GM08714 (cell line): Measurements from ENCODE around the gene CDK2.

Experiments used
- H3K4me3 ChIP-seq: fragments of 200-500 bp; sonication (Bioruptor generic); 2 replicates; pipeline ENCODE4 v1.5.1; 2014; ENCODE audit warnings: mild to moderate bottlenecking, low read length, inconsistent platforms
- ZNF274 ChIP-seq: IDR thresholded peaks from 2 replicates; pipeline ENCODE4 v1.6.1; 2012; ENCODE audit warnings: mild to moderate bottlenecking, low read depth, low read length

CDK2 gene

DNA sequence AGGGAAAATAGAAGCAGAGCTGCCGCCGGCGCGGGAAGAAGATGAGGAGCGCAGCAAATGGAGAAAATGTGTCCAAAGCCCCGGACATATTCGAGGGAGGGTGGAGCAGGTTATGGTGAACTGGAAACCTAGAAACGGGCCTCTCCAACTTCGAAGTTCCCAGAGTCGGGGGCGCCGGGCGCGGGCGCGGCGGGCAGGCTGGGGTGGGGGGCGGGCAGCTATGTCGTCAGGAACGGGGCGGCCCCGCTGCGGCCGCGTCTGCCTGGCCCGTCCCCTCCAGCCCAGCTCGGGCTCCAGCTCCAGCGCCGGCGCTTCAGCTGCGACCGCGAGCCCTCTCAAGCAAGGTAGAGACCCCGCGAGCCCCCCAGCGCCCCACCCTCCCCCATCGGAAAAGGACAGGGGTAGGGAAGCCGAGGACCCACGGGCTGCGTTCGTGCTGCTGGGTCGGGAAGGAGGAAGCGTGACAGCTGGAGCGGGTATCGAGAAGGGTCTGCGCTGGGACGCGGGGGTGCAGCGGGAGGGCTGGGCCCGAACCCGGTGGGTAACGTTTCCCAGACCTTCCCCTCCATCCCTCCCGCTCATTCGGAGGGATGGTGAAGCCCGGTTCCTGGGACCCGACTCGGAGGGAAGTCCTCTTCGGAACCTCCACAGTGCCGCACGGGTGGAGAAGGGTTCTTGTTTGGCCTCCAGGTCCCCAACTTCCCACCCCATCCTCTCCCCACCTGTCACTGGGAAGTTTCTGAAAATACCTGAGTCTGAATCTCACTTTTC is 34.7 kb upstream of the CDK2 start:
- H3K4me3 ChIP-seq, result peak overlapping the region; percentile 68
- no peak for TF ChIP-seq ZNF274

DNA sequence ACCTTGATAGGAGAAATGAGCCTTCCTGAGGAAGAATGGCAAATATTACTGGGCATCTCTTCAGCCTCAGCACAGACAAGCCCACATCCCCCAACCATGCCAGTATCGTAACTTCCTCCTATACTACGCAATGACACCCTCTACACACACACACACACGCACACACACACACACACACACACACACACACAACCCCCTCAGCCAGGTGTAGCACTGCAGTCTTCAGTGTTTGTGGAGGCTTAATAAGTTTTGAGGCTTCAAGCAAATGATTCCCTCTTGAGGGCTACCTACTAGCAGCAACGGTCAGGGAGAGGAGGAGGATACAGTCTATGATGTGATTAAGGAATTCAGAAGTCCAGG is 34.1 kb upstream of the CDK2 start:
- TF ChIP-seq ZNF274, result no peak
- H3K4me3 ChIP-seq, result peak overlapping the region; percentile 68

DNA sequence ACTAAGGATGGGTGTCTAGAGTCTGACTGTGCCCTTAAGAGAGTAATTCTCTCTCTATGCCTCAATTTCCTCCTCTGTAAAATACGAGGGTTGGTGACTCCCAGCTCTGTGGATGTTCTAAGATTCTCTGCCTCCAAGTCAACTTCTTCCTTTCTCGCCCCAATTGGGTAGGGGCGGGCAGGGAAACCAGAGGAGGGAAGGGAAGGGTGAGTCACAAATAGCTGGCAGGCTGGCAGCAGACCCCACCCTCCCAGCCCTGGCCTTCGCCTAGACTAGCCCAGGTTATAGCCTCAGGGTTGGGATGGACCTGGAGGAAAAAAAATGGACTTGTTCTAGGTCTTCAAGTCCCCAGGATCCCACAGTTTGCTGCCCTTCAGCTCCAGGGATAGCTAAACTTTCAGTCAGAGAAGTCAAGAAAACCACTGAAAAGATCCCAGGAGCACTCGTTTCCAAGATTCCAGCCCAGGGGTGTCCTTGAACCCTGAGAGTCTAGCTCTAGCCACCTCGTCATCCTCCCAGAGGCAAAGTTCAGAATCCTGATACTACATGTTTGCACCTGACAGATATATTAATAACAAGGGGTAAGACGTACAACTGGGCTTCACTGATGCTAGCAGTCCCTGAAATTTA is 33.3 kb upstream of the CDK2 start:
- no peak overlapping the region for H3K4me3 ChIP-seq
- TF ChIP-seq ZNF274, result no peak

DNA sequence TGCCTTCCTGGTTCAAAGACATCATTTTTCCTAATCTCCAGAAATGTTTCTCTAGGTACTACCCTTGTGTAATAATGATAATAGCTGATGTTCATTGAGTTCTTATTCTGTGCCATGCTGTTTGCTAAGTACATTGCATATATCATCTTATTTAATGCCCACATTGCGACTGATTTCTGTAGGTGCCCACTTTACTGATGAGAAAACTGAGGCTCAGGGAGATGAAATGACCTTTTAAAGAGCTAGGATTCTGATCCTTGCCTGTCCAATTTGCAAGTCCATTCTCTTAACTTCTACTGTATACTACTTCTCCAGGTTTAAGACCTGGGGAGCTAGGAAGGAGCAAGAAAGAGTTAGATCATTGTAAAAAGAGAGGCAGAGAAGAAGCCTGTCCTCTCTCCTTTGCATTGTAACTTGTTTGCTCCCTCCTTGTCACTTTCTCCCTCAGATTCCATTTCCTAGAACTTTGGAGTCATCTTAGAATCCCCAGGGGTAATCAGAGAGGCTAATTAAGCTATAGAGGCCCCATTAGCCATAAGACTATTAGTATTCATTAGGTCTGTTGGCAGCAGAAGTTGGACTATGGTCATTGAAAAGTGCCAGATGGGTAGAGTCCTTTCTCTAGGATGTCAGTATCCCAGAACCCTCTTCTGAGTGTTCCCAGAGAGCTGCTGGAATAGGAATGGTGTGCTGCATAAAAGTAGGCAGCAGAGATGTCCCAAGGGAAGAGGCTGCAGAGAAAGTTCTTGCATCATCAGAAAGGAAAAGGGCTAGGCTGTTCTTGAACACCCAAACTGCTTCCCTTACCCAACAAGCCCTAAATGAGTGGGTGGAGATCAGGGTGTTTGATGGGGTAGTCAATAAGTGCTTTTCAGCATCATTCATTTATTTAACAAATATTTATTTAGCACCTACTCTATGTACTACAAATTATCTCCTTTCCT is 32.6 kb upstream of the CDK2 start:
- no peak overlapping the region for H3K4me3 ChIP-seq
- no peak for TF ChIP-seq ZNF274

DNA sequence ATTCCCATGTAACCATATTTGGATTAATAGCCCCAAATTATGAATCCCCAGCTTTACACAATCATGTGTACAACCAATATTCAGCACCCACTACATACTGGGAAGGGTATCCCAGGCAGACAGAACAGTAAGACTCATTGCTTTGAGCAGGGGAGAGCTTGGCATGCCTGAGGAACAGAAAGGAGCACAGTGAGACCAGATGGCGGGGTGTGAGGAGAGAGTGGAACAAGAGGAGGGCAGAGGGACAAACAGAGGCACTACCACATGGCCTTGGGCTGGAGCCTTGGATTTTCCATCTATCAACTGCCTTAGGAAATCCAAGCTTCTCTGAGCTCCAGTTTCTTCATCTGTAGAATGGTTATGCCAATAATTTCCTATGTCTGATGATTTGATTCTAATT is 31.9 kb upstream of the CDK2 start:
- no peak overlapping the region for H3K4me3 ChIP-seq
- TF ChIP-seq ZNF274, result no peak

DNA sequence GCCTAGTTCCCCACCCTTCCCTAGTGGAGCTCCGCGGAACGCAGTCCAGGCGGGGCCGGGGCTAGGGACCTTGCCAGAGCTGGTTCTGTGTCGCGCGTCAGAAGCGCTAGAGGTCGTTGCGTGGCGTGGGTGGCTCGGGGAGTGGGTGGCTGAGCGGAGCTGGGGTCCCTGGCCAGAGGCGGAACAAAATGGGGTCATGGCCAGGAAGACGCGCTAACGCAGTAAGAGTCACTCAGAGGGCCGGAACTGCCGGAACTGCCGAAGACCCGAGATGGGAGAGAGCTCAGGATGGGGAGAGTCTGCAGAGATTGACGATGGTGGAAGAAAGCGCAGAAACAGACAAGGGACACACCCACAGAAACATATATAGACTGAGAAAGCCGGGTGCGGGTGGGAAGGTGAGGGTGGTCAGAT is 30.9 kb upstream of the CDK2 start:
- H3K4me3 ChIP-seq, result no peak overlapping the region
- no peak for TF ChIP-seq ZNF274

DNA sequence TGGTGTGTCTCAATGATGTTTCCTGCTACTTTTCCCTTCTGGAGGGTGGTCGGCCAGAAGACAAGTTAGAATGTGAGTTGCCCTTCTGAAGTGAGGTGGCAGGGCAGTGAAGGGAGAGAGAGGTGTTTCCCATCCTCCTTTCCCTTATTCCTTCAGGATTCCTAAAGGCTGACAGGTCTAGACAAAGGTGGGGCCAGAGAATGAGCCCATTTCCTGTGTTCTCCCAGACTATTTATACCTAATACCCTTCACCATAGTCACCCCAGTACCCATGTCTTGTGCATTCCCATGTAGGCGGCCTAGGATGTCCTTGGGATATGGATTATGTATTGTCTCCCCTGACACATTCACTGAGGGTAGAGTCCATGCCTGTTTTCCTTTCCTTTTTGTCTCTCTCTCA is 28.6 kb upstream of the CDK2 start:
- no peak overlapping the region for H3K4me3 ChIP-seq
- no peak for TF ChIP-seq ZNF274

DNA sequence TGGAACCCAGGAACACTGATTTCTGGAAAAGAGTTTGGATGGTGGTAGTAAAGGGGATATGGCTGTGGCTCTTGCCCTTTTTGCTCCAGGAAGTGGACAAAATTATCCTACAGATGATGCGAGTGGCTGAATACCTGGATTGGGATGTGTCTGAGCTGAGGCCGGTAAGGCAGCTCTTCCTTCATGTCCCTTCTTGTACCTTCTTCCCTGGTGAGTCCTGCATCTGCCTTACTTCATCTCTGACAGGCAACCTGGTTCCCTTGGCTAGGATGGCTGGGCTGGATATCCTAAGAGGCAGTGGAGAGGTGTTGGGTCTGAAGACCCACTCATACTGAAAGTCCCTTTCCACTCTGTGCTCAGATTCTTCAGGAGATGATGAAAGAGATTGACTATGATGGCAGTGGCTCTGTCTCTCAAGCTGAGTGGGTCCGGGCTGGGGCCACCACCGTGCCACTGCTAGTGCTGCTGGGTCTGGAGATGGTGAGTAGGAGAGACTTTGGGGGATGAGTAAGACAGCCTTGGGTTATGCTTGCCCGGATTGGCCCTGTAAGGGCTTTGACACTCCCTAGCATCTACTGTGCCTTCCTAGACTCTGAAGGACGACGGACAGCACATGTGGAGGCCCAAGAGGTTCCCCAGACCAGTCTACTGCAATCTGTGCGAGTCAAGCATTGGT is 27.7 kb upstream of the CDK2 start:
- TF ChIP-seq ZNF274, result no peak
- H3K4me3 ChIP-seq, result no peak overlapping the region

DNA sequence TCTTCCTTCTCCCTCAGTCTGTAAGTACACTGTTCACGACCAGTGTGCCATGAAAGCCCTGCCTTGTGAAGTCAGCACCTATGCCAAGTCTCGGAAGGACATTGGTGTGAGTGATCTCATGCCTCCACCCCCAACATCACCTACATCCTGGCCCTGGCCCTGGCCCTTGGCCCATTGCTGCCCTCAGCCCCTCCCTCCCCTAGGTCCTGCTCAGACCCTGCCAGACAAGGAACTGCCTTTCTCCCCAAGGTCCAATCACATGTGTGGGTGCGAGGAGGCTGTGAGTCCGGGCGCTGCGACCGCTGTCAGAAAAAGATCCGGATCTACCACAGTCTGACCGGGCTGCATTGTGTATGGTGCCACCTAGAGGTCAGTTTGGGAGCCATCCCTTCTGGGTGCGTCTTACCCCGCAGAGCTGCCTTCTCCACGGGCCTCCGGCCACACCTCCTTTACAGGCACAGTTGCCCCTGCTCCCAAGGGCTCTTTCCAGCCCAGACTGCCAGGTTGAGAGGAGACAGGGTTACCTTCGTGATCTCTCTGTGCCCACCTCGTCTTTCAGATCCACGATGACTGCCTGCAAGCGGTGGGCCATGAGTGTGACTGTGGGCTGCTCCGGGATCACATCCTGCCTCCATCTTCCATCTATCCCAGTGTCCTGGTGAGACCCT is 26.4 kb upstream of the CDK2 start:
- no peak for TF ChIP-seq ZNF274
- no peak overlapping the region for H3K4me3 ChIP-seq

DNA sequence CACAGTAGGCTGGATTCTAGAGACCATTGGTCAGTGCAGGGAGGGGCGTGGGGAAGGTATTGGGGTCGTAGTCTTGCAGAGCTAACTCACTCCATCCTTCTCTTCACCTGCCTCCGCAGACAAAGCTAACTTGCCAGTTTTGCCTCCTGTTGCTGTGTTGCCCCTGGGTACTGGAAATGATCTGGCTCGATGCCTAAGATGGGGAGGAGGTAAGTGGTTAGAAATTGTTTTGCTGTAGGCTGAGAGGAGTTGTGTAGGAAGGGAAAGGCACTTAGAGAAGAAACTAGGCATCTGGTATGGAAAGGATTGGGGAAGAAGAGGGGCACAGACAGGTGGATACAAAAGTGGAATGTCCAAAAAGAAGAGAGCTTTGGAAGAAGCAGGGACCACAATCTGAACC is 24.6 kb upstream of the CDK2 start:
- no peak for TF ChIP-seq ZNF274

DNA sequence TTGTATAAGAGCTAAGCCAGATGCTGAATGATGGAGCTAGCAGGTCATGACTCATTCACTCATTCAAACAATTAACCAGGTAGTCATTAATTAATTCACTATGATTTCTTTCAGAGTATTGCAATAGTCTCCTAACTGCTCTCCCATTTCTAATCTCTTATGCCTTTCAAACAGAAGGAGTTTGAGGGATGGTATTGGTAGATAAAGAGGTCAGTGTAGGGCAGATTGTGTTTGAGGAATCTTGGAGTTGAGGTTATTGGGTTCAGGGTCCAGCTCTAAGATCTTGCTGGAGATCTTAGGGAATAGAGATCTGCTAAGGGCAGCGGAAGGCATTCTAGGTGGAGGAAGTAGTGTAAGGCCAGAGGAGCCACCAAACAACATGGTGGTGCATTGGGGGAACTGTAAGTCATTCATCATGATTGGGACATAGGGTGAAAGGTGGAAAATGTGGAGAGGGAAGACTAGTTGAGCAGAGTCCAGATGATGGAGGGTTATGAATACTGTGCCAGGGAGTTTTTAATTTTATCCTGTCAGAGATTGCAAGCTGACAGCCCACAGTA is 24.0 kb upstream of the CDK2 start:
- no peak overlapping the region for H3K4me3 ChIP-seq
- no peak for TF ChIP-seq ZNF274

More for the DNA sequence above, 24.6 kb upstream of the CDK2 start:
- no peak overlapping the region for H3K4me3 ChIP-seq

DNA sequence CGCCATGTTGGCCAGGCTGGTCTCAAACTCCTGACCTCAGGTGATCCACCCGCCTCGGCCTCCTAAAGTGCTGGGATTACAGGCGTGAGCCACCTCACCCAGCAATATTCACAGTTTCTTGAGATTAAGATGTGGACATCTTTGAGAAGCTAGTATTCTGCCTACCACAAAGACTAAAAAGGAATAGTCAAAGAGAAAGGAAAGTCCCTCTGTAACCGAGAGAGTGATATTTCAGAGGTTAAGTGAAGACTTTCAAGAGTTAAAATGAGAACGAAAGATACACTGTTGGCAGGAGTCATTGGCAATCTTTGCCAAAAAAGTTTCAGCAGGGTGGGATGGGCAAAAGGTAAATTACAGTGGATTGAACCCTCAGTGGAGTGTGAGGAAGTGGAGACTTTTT is 20.1 kb upstream of the CDK2 start:
- no peak overlapping the region for H3K4me3 ChIP-seq

DNA sequence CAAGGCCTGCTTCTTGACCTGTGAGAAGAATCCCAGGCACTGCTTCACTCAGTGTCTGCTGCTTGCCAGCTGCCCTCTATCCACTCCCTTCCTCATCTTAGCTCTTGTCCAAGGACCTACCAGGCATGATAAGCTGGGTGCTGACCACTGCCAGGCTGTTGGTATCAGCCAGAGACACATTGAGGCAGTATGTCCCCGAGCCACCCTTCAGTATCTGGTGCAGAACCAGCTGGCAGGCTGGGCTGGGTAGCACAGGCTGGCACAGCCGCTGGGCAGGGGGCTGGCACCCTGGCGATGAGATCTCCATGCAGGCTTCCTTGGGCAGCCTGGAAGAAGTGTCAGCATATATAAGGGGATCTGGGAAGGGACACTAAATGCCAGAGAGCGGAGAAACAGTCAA is 11.3 kb upstream of the CDK2 start:
- no peak overlapping the region for H3K4me3 ChIP-seq
- no peak for TF ChIP-seq ZNF274

More for the DNA sequence above, 20.1 kb upstream of the CDK2 start:
- no peak for TF ChIP-seq ZNF274
